ENCODE measurements around the gene PHAF1. TPM values are rescaled to one million over a fixed set of nuclear protein-coding genes. Genes with fewer than 3 reads are reported as not detected.

Gene PHAF1
- 10.3 and 12.0 TPM in 2 replicates for total RNA-seq (2014; rRNA removed; shearing (Covaris generic); ENCODE audit: low replicate concordance)

- DNase-seq (ENCODE audit: low read depth) = peak; percentile 89
- in situ Hi-C loops (cut with HindIII; ENCODE audit: low pct_unique_long_range_greater_than_20kb, low sequenced_read_pairs) = no loop called here
These were observed at the start of gene PHAF1 for GRCh38 chr16:67109407-67110135. Gene PHAF1, plus strand, starts transcription at chr16:67109941. Its CDS starts 235 bp downstream, at chr16:67110176.

- no peak for DNase-seq (ENCODE audit: low read depth)
- in situ Hi-C loops (cut with HindIII; ENCODE audit: low pct_unique_long_range_greater_than_20kb, low sequenced_read_pairs) = no loop called here
These were observed 46.7 kb upstream of the PHAF1 start for GRCh38 chr16:67063008-67063407.

- in situ Hi-C loops (cut with HindIII; ENCODE audit: low pct_unique_long_range_greater_than_20kb, low sequenced_read_pairs) = no loop called here
- peak; percentile 4 for DNase-seq (ENCODE audit: low read depth)
These were observed 41.5 kb upstream of the PHAF1 start for GRCh38 chr16:67068212-67068753.

GRCh38 chr16:67071476-67072048 lies 38.2 kb upstream of the PHAF1 start:
- in situ Hi-C loops (cut with HindIII; ENCODE audit: low pct_unique_long_range_greater_than_20kb, low sequenced_read_pairs) = no loop called here
- no peak for DNase-seq (ENCODE audit: low read depth)

- in situ Hi-C loops (cut with HindIII; ENCODE audit: low pct_unique_long_range_greater_than_20kb, low sequenced_read_pairs) = no loop called here
These were observed 34.4 kb upstream of the PHAF1 start for GRCh38 chr16:67075331-67075730.

DNA sequence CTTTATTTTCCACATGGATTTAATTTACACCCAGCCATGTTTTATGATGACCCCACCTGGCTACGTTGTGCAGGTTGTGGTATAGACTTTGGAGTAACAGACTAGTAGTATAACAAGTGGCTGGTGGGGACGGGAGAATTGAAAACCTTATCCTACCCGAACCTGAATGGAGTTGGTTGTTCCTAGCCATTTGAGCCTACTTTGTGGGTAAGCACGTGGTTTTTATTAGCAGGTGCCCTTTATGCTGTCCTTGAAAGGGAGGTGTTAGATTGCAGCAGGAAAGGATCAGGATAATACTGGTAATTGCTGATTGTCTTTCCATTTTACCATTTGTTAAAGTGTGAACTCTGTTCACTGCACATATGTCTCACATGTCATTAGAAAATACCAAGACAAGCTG lies 31.9 kb upstream of the PHAF1 start:
- in situ Hi-C loops (cut with HindIII; ENCODE audit: low pct_unique_long_range_greater_than_20kb, low sequenced_read_pairs) = no loop called here
- DNase-seq (ENCODE audit: low read depth) = no peak

More at GRCh38 chr16:67075331-67075730, 34.4 kb upstream of the PHAF1 start:
- no peak for DNase-seq (ENCODE audit: low read depth)

DNA sequence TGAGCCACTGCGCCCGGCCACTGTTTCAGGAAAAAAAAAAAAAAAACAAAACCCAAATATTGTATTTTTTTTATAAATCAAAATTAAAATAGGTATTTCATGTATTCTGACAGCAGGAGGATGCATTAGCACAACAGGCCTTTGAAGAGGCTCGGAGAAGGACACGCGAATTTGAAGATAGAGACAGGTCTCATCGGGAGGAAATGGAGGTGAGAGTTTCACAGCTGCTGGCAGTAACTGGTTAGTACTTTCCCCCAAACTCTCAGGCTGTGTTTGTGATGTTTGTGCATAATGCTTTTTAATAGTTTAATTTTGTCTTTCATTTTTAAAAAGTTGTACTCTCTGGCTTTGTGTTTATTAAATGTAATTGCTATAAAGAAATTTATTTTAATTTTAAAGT lies 27.6 kb upstream of the PHAF1 start:
- in situ Hi-C loops (cut with HindIII; ENCODE audit: low pct_unique_long_range_greater_than_20kb, low sequenced_read_pairs) = no loop called here
- no peak for DNase-seq (ENCODE audit: low read depth)

- DNase-seq (ENCODE audit: low read depth) = no peak
- in situ Hi-C loops (cut with HindIII; ENCODE audit: low pct_unique_long_range_greater_than_20kb, low sequenced_read_pairs) = no loop called here
These were observed 26.9 kb upstream of the PHAF1 start for GRCh38 chr16:67082891-67083290.

GRCh38 chr16:67084345-67085028 lies 25.3 kb upstream of the PHAF1 start:
- in situ Hi-C loops (cut with HindIII; ENCODE audit: low pct_unique_long_range_greater_than_20kb, low sequenced_read_pairs) = no loop called here
- no peak for DNase-seq (ENCODE audit: low read depth)

- DNase-seq (ENCODE audit: low read depth) = no peak
- in situ Hi-C loops (cut with HindIII; ENCODE audit: low pct_unique_long_range_greater_than_20kb, low sequenced_read_pairs) = no loop called here
These were observed 22.9 kb upstream of the PHAF1 start for GRCh38 chr16:67086822-67087221.

DNA sequence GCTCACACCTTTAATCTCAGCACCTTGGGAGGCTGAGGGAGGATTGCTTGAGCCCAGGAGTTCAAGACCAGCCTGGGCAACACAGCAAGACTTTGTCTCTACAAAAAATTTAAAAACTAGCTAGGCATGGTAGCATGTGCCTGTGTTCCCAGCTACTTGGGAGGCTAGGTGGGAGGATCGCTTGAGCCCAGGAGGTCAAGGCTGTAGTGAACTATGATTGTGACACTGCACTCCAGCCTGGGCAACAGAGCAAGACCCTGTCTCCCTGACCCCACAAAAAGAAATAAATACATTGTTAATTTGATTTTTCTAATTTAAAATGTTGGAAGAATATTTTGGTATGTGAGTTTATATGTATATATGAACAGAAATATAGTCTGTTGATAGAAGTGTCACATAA lies 22.4 kb upstream of the PHAF1 start:
- in situ Hi-C loops (cut with HindIII; ENCODE audit: low pct_unique_long_range_greater_than_20kb, low sequenced_read_pairs) = no loop called here
- no peak for DNase-seq (ENCODE audit: low read depth)

- DNase-seq (ENCODE audit: low read depth) = no peak
- in situ Hi-C loops (cut with HindIII; ENCODE audit: low pct_unique_long_range_greater_than_20kb, low sequenced_read_pairs) = no loop called here
These were observed 21.9 kb upstream of the PHAF1 start for GRCh38 chr16:67087803-67088202.

DNA sequence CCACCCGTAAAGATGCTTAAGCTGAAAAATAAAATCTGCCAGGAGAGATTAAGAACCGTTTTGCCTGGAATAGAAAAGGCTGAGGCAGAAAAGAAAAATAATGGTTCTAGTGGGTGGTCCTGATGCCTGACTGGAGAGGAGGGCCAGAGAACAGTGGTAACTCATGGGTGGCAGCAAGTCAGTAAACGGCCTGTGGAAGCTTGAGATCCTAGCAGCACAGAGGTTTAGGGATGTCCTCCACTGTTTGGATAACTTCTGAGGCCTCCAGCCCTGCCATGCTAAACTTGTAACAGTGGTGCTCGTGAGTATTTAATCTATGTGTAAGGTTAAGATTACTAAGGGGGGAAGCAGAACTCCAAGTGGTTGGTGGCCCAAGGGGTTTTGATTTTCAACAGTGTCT lies 21.2 kb upstream of the PHAF1 start:
- DNase-seq (ENCODE audit: low read depth) = no peak
- in situ Hi-C loops (cut with HindIII; ENCODE audit: low pct_unique_long_range_greater_than_20kb, low sequenced_read_pairs) = no loop called here

DNA sequence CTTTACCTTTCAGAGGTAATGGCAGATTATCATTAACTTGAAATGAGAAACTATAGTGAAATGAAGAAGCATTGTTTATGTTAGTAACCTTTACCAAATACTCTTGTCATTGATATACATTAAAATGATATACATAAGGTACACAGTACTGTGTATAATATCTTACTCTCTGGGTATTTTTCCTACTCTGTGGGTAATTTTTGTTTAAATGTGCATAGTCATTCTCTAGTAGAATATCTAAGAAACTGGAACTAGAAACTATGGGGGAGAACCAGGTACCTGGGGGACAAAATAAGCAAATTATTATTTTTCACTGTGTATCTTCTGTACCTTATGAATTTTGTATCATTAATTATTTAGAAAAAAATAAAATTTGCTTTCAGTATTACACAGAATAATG lies 20.6 kb upstream of the PHAF1 start:
- in situ Hi-C loops (cut with HindIII; ENCODE audit: low pct_unique_long_range_greater_than_20kb, low sequenced_read_pairs) = no loop called here
- no peak for DNase-seq (ENCODE audit: low read depth)

- no peak for DNase-seq (ENCODE audit: low read depth)
- in situ Hi-C loops (cut with HindIII; ENCODE audit: low pct_unique_long_range_greater_than_20kb, low sequenced_read_pairs) = no loop called here
These were observed 17.7 kb upstream of the PHAF1 start for GRCh38 chr16:67091906-67092566.

GRCh38 chr16:67093098-67093726 lies 16.5 kb upstream of the PHAF1 start:
- in situ Hi-C loops (cut with HindIII; ENCODE audit: low pct_unique_long_range_greater_than_20kb, low sequenced_read_pairs) = no loop called here
- DNase-seq (ENCODE audit: low read depth) = no peak

DNA sequence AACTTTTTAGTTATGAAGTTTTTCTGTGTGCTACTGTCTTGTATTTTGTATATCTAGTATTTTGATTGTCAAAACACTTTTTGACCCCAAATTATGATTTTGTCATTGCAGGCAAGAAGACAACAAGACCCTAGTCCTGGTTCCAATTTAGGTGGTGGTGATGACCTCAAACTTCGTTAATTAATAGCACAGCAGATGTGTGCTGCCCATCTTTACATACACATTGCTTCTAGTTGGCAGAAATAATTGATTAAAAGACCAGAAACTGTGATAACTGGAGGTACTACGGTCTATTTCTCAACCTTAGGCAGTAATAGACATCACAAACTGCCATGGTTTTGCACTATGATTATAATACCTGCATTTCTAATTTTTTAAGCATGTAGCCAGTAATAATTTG lies 11.1 kb upstream of the PHAF1 start:
- in situ Hi-C loops (cut with HindIII; ENCODE audit: low pct_unique_long_range_greater_than_20kb, low sequenced_read_pairs) = no loop called here
- no peak for DNase-seq (ENCODE audit: low read depth)

DNA sequence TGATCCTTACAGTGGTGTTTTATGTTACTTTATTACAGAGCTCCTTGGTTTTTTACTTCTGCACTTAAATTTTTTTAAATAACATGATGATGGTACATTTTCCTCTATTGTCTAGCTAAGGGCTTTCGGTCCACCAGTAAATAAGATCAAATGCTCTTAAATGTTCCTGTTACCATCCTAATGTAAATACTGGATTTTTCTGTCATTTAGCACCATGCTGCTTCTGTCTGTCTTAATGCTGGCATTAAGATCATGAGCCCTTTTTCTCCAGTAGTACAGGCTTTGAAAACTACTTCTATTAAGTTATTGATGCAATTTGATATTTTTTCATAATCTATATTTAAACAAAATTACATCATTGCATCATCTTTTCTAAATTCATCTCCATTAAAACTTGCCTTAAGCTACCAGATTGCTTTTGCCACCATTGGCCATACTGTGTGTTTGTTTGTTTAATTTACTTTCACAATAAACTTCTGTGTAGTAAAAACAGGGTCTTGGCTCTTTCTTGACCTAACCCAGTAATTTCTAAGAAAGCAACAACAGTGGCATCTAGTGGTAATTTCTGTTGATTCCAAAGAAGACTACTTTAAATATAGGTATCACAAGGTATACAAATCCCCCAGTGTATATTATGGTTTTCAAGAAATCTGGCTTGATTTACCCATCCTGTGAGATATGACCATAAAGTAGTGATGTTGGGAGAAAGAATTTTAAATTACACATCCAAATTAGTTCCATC lies 9.0 kb upstream of the PHAF1 start:
- in situ Hi-C loops (cut with HindIII; ENCODE audit: low pct_unique_long_range_greater_than_20kb, low sequenced_read_pairs) = no loop called here
- no peak for DNase-seq (ENCODE audit: low read depth)
